Measurements from ENCODE around the gene RASL11B. TPM values are rescaled to one million over a fixed set of nuclear protein-coding genes. Genes with fewer than 3 reads are reported as not detected.
"Not testable (repeated sequence)": the region's sequence is repeated elsewhere in the genome, so short reads cannot be mapped to it uniquely, and the experiment has no call there.

RASL11B gene
- 1.2 TPM in 1 of 2 replicates, not detected in the other for total RNA-seq (2014; rRNA removed; shearing (Covaris generic); ENCODE audit: low replicate concordance)

GRCh38 chr4:52861879-52862616, at the start of gene RASL11B:
RASL11B (plus strand) TSS chr4:52862317; CDS start chr4:52862508, 191 bp downstream.
- Histone ChIP-seq H3K9me3 (no peaks in the 10 kb centered on the region), H3K4me3 (peak within 1 kb of the TSS; percentile 61), H3K36me3 (peaks cover 10% of the 10 kb centered on the region), H3K27me3 (peaks cover 9% of the 10 kb centered on the region)
- DNase-seq, result peak; percentile 95

GRCh38 chr4:52813546-52813945, 48.6 kb upstream of the RASL11B start:
- H3K9me3 ChIP-seq, result 0 out of 2 replicates have a peak, but pooled peaks cover 2% of the 10 kb centered on the region
- DNase-seq, result peak; percentile 66
- H3K4me3 ChIP-seq, result no peak overlapping the region
- no peaks in the 10 kb centered on the region for H3K36me3 ChIP-seq
- no peaks in the 10 kb centered on the region for H3K27me3 ChIP-seq

- H3K4me3 ChIP-seq, result no peak overlapping the region
- no peak for DNase-seq
- H3K9me3 ChIP-seq, result 0 out of 2 replicates have a peak, but pooled peaks cover 2% of the 10 kb centered on the region
- H3K27me3 ChIP-seq, result no peaks in the 10 kb centered on the region
- H3K36me3 ChIP-seq, result no peaks in the 10 kb centered on the region
Observed at GRCh38 chr4:52822583-52822971, 39.5 kb upstream of the RASL11B start.

- no peaks in the 10 kb centered on the region for H3K9me3 ChIP-seq
- no peaks in the 10 kb centered on the region for H3K27me3 ChIP-seq
- peak; percentile 99 for DNase-seq
- no peak overlapping the region for H3K4me3 ChIP-seq
- H3K36me3 ChIP-seq, result no peaks in the 10 kb centered on the region
Observed at GRCh38 chr4:52822972-52823701, 39.0 kb upstream of the RASL11B start.

GRCh38 chr4:52823702-52824092, 38.4 kb upstream of the RASL11B start:
- no peak overlapping the region for H3K4me3 ChIP-seq
- no peak for DNase-seq
- no peaks in the 10 kb centered on the region for H3K36me3 ChIP-seq
- H3K9me3 ChIP-seq, result no peaks in the 10 kb centered on the region
- H3K27me3 ChIP-seq, result no peaks in the 10 kb centered on the region

GRCh38 chr4:52824270-52824602, 37.9 kb upstream of the RASL11B start:
- H3K4me3 ChIP-seq, result no peak overlapping the region

GRCh38 chr4:52824603-52825459, 37.3 kb upstream of the RASL11B start:
- Histone ChIP-seq H3K4me3 (no peak overlapping the region), H3K27me3 (0 out of 2 replicates have a peak, but pooled peaks cover 2% of the 10 kb centered on the region), H3K9me3 (no peaks in the 10 kb centered on the region), H3K36me3 (no peaks in the 10 kb centered on the region)
- no peak for DNase-seq

More at GRCh38 chr4:52824270-52824602, 37.9 kb upstream of the RASL11B start:
- no peaks in the 10 kb centered on the region for H3K27me3 ChIP-seq
- no peaks in the 10 kb centered on the region for H3K36me3 ChIP-seq
- H3K9me3 ChIP-seq, result no peaks in the 10 kb centered on the region
- DNase-seq, result no peak

GRCh38 chr4:52825460-52826090, 36.5 kb upstream of the RASL11B start:
- Histone ChIP-seq H3K9me3 (no peaks in the 10 kb centered on the region), H3K27me3 (0 out of 2 replicates have a peak, but pooled peaks cover 2% of the 10 kb centered on the region), H3K36me3 (no peaks in the 10 kb centered on the region), H3K4me3 (no peak overlapping the region)
- no peak for DNase-seq

- peak; percentile 87 for DNase-seq
- Histone ChIP-seq H3K4me3 (no peak overlapping the region), H3K9me3 (no peaks in the 10 kb centered on the region), H3K36me3 (no peaks in the 10 kb centered on the region), H3K27me3 (0 out of 2 replicates have a peak, but pooled peaks cover 2% of the 10 kb centered on the region)
Observed at GRCh38 chr4:52833941-52834525, 28.1 kb upstream of the RASL11B start.

GRCh38 chr4:52834641-52835456, 27.3 kb upstream of the RASL11B start:
- not testable (repeated sequence) for DNase-seq, H3K36me3 ChIP-seq, H3K27me3 ChIP-seq, H3K4me3 ChIP-seq, H3K9me3 ChIP-seq

- no peaks in the 10 kb centered on the region for H3K27me3 ChIP-seq
- no peaks in the 10 kb centered on the region for H3K9me3 ChIP-seq
- no peak overlapping the region for H3K4me3 ChIP-seq
- no peaks in the 10 kb centered on the region for H3K36me3 ChIP-seq
- no peak for DNase-seq
Observed at GRCh38 chr4:52836120-52836519, 26.0 kb upstream of the RASL11B start.

GRCh38 chr4:52836678-52837077, 25.4 kb upstream of the RASL11B start:
- H3K4me3 ChIP-seq, result no peak overlapping the region
- H3K27me3 ChIP-seq, result no peaks in the 10 kb centered on the region
- H3K36me3 ChIP-seq, result no peaks in the 10 kb centered on the region
- DNase-seq, result no peak
- no peaks in the 10 kb centered on the region for H3K9me3 ChIP-seq

GRCh38 chr4:52837716-52838558, 24.2 kb upstream of the RASL11B start:
- no peaks in the 10 kb centered on the region for H3K36me3 ChIP-seq
- H3K27me3 ChIP-seq, result no peaks in the 10 kb centered on the region
- no peaks in the 10 kb centered on the region for H3K9me3 ChIP-seq
- no peak overlapping the region for H3K4me3 ChIP-seq
- DNase-seq, result peak; percentile 94

- no peak overlapping the region for H3K4me3 ChIP-seq
- no peaks in the 10 kb centered on the region for H3K9me3 ChIP-seq
- no peaks in the 10 kb centered on the region for H3K27me3 ChIP-seq
- no peaks in the 10 kb centered on the region for H3K36me3 ChIP-seq
- no peak for DNase-seq
Observed at GRCh38 chr4:52838729-52839586, 23.2 kb upstream of the RASL11B start.
